ENCODE measurements around the gene SHROOM1.

Gene SHROOM1

DNA sequence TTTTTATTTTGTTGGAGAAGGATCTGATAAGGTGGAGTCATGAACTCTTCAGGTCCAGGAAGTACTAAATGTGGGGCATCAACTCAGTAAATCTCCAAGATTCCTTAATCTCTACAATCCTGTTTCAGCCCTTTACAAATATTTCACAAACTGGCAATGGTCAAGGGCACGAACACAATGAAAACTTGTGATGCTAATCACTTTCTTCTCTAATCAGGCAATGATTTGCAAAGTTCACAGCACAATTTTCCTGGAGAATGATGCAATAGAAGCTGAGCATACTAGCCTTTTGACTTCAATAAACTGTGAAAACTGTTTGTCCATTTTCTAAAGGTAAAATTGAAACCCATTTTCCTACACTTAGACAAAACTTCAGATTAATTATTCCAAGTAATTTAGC is 18.9 kb upstream of the SHROOM1 start:
- no peak for DNase-seq

DNA sequence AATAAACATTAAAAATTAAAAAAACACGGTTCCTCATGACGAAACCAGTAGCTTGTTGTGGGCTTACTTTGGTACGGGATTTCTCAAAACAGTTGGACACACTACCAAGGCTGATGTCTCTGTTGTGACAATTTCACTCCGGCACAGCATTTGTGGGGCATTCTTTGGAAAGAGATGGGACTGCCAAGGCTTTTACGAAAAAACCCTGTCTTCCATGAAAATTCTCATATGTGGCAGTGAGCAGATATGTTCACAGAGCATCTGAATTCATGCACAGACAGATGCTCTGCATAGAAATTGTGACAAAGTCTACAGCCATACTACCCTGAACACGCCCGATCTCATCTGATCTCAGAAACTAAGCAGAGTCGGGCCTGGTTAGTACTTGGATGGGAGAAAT is 17.8 kb upstream of the SHROOM1 start:
- DNase-seq = no peak

DNA sequence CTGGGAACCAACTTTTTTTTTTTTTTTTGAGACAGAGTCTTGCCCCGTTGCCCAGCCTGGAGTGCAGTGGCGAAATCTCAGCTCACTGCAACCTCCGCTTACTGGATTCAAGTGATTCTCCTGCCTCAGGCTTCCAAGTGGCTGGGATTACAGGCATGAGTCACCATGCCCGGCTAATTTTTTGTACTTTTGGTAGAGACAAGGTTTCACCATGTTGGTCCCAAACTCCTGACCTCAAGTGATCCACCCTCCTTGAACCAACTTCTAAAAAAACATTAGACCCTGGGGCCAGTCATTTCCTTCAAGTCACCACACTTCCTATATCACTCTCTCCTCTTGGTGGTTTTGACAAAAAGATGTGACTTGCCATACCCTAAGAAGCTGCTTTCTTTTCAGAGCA is 10.9 kb upstream of the SHROOM1 start:
- DNase-seq = no peak

DNA sequence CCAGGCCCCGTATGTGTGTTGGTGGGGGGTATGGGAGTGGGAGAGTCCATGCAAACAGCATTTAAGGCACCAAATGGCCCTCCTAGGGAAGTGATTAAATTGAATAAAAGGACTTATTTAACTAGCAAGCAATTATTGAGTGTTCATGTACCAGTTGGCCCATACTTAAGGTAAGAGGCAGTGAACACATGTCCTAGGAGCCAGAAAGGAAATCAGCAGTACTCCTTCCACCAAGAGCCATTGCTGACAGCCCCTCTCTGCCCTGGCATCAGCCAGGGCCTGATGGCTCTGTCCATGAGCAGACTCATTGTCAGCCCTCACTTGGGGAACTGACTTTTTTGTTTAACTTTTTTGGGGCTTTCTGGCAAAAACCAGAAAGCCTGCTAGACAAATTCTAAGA is 10.4 kb upstream of the SHROOM1 start:
- DNase-seq = no peak

DNA sequence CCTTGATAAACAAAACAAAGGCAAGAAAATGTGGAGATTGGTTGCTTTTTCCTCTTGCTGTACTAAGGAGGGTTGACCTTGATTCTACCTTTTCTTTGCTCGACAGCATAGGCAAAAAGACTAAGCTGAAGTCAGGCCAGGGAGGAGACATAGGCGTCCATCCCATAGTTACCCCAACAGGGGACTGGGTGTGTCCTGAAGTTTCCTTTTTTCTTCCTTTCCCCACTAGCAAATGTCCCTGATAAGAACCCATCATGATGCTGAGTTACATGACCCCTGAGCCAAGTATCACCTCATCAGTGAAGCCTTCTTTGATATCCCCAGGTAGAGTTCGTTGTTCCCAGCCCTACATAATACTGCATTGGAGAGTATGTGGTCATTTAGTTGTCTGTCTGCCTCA is 9.9 kb upstream of the SHROOM1 start:
- no peak for DNase-seq

DNA sequence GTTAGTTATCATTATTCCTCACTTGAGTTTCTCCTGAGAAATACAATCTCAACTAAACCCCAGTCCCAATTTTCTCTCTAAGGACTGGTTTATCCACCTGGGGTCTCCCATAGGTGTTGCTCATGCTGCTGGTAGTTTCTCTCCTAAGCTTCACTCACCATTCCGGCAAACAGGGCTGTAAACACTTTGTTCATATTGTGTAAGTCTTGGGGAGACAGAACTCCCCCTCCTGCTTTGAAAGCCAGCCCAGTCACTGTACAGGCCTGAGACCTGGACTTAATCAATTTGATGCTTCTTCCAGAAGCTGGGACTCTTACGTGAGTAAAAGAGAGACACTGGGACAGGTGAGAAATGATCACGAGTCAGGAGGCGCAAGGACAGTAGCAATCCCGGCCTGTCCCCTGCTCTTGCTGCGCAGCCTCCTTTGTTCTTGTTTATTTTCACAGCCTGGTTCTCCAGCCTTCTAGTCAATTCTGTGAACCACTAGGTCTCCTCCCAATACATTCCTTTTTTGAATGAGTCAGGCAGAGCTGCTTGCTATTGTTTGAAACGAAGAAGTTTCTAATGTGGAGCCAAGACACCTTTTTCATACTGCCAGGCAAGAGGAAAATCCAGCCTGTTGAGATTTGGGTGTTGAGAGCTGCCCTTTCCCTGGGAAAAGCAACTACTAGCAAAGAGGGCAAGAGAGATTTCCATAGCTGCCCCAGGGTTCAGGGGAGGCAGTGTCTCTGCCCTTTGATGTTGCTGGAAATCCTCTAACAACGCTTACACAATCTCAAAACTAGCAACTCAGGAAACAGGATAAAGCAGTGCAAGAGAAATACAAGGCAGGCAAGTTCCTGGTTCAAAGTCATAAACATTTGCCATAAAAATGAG is 9.2 kb upstream of the SHROOM1 start:
- no peak for DNase-seq

DNA sequence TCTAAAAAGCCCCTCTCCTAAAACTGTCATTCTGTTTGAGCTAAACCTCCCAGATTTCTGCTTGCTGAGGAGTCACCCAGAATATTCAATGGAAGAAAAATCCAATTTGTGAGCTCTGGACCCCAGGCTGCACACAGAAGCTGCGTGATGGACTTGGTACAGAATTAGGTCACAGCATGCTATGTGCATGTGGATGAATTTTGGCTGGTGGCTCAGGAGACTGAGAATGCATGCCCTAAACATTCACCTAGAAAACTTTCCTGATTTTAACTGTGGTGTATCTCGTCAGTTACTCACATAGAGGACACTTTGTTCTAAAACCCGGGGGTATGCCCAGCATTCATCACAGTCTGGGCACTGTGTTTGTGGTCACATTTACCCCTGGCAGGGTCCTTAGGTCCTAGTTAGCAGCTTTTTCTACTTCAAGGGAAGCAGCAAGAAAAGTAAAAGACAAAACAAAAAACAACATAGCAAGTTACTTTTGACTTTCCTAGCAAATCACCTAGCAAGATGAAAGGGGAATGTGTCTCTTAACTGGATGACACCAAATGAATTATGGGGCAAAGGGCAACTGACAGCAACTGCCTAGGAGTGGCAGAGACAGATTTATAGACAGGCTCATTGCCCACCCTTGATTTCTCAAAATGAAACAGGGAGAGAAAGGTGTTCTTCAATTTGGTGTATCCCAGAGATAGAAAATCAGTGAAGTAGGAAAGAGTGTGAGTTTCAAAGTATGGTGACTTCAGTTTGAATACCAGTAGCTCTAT is 8.3 kb upstream of the SHROOM1 start:
- no peak for DNase-seq

DNA sequence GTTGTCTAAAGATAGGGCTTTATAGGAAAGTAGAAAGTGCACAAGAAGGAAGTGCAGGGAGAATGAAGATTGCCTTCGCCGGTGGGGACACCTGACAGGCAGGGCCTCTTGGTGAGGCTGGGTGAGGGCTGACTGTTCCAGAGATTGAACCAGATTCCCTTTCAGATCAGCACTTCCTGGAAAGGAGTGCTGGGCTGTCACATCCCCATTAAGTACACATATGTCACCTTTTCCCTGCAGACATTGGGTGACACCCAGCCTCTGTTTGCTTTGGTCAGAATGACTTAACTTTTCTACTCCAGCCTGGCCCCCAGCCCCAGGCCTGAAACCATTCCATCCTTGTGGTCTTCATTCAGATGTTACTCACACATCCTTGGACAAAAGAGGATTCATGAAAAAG is 7.4 kb upstream of the SHROOM1 start:
- no peak for DNase-seq

DNA sequence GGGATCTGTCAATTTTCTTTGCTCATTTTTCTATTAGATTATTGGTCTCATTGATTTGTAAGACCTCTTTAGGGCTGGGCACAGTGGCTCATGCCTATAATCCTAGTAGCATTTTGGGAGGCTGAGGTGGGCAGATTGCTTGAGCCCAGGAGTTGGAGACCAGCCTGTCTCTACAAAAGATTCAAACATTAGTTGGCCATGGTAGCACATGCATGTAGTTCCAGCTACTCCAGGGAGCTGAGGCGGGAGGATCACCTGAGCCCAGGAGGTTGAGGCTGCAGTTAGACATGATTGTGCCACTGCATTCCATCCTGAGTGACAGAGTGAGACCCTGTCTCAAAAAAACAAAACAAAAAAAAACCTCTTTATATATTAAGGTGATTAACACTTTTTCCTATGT is 6.4 kb upstream of the SHROOM1 start:
- DNase-seq = no peak

DNA sequence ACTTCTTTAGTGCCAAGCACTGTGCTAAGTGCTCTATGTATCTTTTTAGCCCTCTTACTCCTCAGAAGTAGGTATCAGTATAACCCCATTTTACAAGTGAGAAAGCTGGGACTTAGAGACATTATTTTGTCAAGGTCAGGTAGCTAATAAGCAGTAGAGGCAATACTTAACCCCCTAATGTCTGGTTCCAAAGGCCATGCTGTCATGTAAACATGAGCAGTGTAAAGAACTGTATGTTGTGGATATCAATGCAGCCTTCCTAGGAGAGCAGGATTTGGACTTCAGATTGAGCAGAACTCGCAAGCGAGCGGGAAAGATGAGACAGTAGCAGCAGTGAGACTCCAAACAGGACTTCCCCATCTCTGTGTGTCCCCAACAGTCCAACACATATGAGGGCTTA is 3.6 kb upstream of the SHROOM1 start:
- DNase-seq = no peak

DNA sequence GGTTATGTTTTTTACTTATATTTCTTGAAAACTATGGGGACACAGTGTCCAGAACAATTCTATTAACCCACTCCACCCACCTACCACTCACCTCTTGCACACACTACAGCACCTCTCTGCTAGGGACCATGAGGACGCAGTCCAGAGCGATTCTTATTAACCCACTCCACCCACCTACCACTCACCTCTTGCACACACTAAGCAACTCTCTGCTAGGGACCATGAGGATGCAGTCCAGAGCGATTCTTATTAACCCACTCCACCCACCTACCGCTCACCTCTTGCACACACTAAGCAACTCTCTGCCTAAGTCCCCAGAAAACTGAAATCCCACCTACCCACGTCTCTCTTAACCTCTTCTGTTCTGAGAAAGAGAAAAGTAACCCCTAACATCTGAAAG is 2.2 kb upstream of the SHROOM1 start:
- no peak for DNase-seq

DNA sequence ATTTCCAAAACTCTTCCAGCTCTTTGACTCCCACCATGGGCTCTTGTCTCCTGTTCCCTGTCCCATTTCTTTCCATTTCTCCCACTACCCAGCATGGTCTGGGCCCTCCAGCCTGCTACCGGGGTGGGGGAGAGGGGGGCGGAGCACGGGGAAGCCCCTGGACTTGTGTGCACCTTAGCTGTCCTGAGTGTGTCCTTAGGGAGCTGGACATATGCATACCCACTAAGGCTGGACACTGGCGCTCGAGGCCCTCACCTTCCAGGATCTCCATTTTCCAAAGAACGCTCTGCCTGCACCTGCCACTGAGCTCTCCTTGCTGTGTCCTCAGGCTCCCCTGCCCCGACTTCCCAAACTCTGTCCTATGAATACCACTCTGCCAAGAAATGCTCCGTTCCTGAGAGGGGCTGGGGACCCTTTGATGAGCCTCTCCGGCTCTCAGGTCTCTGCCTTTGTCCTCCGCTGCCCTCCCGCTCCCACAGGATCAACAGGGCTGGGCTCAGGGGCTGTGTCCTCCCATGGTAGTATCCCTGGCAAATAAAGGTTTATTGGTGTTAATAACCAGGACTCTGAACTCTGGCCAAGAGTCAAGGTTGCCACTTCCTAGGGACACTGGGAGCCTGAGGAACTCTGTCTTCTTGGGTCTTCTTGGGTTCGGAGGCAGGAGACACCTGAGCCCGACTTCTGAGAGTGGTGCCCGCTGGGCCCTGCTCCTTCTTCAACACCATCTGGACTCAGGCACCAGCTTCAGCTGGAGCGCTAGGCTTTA is 831 bp upstream of the SHROOM1 start:
- DNase-seq = no peak

DNA sequence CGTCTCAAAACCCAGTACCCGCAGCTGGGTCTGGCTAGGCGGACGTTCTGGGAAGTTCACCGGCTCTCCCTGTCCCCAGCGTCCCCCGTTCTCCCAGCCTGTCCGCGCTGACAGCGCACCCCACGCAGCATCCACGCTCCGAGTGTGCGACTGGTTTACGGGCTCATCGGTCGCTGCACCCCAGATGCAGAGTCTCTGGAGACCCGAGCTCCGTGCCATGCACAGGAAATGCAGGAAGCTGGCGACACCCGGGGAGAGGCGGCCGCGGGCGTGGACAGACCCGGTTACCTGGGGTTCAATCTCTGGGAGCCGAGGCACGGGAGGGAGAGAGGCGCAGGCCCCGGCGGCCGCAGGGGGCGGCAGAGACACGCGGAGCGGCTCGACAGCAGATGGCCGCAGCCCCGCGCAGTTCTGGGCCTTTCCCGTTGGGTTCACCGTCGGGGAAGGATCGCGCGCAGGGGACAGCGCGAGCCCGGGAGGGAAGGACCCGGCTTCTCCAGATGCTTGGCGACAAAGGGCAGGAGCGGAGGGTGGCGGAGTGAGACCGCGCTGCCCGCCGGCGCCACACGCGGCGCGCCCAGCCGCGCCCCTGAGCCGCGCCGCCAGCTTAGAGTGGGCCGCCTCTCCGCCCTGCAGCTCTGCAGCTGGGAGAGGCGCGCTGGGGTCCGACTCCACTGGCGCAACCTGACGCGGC is 558 bp downstream of the SHROOM1 start:
- DNase-seq = peak; percentile 85

DNA sequence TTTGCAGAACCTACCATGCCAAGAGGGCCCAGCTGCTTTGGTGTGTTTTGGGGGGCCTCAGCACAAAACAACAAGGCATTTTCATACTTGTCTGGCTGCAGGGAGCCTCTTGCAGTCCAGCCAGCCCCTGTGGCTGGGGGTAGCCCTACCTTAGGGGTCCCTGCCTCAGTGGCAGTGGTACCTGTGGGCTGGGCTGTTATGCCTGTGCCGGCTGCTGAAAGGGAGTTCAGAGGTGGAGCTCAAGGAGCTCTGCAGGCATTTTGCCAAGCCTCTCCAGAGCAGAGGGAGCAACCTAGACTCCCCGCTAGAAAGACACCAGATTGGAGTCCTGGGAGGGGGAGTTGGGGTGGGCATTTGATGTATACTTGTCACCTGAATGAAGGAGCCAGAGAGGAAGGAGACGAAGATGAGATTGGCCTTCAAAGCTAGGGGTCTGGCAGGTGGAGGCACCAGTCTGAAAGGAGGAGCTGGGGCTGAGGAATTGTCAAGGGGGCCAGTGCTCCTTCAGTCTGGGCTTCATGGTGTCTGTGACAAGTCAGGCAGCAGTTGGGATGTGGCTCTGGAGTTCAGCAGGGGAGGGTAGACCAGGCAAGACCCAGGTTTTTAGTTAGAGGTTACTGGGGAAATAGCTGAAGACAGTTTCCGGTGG is 1.5 kb downstream of the SHROOM1 start:
- no peak for DNase-seq

DNA sequence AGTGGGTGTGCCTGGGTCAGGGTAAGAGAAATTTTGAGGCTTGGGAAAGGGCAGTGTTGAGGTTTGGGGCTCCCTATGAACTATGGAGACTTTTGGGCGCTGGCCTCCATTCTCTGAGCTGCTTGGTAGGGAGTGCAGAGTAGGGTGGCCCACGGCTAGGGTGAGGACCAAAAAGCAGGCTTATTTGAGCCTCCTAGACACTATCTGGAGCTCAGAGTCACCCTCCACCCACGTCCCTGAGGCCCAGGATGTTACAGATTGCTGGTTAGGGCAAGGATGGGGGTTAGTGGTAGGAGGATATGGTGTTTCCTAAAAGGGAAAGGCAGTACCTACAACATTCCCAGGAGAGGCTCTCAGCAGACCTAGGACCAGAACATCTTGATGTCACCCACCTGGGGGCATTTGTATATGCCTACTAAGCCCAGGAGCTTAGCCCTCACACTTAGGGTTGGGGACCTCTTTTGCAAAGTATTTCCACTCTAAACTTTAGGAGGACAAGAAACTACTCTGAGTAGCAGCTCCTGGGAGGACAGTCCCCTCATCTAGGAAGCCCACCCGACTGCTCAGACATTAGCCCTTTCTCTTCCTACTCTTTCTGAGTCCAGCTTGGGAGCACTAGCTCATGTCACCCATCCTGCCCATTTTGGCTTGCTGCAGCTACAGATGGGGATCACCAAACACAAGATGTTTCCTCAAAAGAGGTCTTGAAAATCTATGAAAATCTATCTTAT is 2.3 kb downstream of the SHROOM1 start:
- DNase-seq = no peak

DNA sequence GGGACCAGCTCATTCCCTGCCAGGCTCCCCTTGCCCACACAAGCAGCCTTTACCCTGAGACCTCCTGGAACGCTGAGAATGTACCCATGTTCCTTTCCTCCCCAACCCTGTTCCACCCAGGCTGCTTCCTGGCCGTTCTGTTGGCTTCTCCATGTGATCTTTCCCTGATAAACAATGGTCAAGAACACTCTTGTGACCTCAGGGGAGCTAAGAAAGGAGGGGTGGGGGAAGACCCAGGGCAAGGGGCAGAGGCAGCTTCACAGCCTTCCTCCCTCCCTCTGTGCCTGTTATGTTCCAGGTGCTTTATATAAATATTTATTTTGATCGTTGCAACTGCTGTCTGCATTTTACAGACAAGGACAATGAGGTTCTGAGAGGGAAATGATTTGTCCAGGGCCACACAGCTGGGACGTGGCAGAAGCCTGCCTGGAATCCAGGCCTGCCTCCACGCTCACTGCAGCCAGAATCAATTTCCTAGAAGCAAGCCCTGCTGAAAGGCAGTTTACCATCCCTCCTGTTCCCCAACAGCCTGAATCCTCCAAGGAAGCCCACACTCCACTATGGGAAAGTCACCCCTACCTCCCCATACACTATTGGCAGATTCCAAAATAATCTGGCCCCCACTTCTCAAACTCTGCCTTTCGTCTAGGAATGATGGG is 3.9 kb downstream of the SHROOM1 start:
- no peak for DNase-seq

DNA sequence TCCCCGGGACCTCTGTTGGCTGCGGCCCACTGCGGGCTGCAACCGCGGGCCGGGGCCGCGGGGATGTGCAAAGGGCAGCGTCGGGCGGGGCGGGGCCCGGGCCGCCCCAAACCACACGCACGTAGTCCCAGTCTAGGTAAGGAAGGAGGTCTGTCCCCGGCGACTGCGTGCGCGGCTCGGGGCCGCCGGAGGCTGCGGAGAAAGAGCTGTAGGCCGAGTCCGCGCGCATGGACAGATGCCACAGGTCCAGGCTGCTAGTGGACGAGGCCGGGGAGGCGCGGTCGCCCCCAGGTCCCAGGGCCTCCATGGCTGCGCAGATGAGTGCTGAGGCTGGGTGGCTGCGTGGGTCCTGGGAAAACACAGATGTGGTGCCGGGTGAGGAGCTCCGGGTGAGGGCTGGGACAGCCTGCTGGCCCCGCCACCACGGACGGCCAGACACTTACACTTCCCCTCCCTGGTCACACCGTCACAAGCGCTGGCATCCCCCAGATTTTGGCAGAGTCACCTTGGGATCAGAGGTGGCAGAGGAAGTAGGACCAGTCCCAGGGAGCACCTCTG is 4.5 kb downstream of the SHROOM1 start:
- DNase-seq = no peak

DNA sequence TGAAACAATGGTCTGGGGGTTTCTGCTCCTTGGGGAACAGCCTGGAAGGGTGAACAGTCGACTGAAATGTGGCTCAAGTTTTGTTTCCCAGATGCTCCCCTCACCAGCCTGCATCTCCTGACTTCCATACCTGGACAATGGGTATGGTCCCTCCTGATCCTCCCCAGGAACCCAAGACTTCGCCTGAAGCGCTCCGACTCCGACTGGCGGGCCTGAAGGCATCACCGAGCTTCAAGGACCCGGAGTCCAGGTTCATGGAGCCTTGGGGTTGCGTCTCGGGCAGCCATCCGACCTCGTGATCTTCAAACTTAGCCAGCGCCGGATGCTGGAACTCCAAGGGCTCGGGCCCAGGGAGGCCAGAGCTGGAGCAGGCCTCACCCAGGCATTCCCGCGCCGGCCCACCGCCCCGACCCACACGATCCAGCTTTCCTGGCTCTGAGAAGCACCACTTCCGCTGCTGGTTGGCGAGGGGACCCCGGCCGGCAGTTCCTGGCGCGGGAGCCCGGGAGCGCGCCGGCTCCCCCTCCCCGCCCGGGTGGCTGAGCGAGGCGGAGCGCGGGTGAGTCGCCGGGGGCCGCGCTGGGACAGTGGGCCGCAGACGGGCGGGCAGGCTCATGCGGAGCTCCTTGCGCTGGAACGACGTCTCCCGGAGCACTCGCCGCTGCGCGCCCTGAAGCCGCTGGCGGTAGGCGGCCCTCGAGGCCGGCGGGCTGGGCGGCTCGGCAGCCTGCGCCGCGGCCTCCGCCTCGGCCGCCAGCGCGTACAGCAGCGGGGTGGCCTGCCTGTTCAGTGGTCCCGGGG is 5.2 kb downstream of the SHROOM1 start:
- DNase-seq = no peak

DNA sequence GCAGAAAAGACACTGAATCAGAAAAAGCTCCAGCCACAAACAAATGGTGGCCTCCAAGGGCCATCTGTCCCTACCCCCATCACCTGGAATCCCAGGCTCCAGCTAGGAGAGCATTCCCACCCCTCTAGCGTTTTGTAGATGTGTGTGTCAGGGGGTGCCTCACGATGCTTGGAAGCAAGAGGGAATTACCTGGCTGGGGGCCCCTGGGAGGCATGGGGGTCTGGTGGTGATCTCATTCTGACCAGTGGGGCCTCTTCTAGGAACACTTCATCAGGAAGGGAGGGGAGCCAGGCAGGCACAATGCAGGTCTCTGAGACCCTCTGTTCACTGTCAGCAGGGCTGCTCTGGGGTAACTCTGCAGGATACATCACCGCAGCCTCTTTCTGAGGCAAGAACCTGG is 6.0 kb downstream of the SHROOM1 start:
- no peak for DNase-seq

DNA sequence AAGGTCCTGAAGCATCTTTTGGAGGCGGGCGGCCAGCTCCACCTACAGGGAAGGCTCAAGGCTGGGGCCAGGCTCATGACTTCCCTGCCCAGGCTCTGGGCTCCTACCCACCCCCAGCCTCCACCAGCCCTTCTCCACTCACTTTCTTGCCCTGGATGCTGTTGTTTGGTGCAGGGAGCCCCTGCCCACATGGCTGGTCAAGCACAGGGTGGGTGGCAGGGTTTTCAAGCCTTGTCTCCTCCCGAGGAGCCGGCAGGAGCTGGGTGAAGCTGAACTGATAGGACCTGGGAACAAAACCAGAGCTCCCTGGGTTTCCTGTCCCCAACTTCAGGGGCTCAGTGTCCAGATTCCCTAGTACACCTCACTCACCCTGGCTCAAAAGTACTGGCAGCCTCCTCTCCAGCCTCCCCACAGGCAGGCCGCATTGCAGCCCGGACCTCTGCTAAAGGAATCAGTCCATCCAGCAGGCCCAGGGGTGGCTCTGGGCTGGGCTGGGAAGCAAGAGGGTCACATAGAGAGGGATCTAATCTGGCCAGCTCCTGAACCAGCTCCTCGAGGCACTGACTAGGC is 6.9 kb downstream of the SHROOM1 start:
- no peak for DNase-seq

All from RPMI8226 (cell line).